Measurements from ENCODE around the gene MARCKSL1.

Gene MARCKSL1

GRCh38 chr1:32337855-32338636, 2.0 kb upstream of the MARCKSL1 start:
- no peak overlapping the region for H3K4me3 ChIP-seq (ENCODE audit: control insufficient read depth, low read depth, low read length)
- TF ChIP-seq CTCF (IDR thresholded peaks at IDR 0.05; ENCODE audit: control insufficient read depth, insufficient read depth, low read depth, low read length, missing control alignments) = no peak
- DNase-seq (ENCODE audit: low read depth) = no peak

GRCh38 chr1:32336963-32337675, 1.1 kb upstream of the MARCKSL1 start:
- no peak overlapping the region for H3K4me3 ChIP-seq (ENCODE audit: control insufficient read depth, low read depth, low read length)
- no peak for TF ChIP-seq CTCF (IDR thresholded peaks at IDR 0.05; ENCODE audit: control insufficient read depth, insufficient read depth, low read depth, low read length, missing control alignments)
- no peak for DNase-seq (ENCODE audit: low read depth)

DNA sequence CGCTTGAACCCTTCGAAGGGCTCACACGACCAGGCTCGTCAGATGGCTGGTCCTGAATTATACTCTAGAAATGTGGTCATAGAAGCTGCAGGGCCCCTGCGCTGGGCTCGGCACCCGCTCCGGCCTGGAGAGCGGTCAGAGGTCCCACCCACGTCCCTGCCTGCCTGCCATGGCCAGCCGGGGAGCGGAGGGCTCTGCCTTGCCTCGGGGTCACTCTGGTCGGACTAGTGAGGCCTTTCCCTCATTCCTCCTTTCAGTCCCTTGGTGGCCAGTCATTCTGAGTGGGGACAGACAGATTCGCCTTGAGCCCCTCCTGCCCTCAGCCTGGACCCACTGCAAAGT, 529 bp upstream of the MARCKSL1 start:
- H3K4me3 ChIP-seq (ENCODE audit: control insufficient read depth, low read depth, low read length) = no peak overlapping the region
- DNase-seq (ENCODE audit: low read depth) = no peak
- TF ChIP-seq CTCF (IDR thresholded peaks at IDR 0.05; ENCODE audit: control insufficient read depth, insufficient read depth, low read depth, low read length, missing control alignments) = no peak

DNA sequence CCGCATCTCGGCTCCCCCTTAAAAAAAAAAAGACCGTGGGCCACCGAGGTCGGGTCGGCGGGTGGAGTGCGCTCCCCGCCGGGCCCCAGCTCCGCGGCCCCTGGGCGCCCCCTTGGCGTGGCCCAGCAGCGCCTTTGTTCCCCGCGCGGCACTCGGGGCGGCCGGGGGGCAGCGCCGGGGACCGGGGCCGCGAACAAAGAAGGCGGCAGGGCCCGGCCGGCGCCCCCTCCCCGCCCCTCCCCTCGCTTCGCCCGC, 571 bp downstream of the MARCKSL1 start:
- no peak for DNase-seq (ENCODE audit: low read depth)
- TF ChIP-seq CTCF (IDR thresholded peaks at IDR 0.05; ENCODE audit: control insufficient read depth, insufficient read depth, low read depth, low read length, missing control alignments) = no peak
- peak overlapping the region; percentile 59 for H3K4me3 ChIP-seq (ENCODE audit: control insufficient read depth, low read depth, low read length)

DNA sequence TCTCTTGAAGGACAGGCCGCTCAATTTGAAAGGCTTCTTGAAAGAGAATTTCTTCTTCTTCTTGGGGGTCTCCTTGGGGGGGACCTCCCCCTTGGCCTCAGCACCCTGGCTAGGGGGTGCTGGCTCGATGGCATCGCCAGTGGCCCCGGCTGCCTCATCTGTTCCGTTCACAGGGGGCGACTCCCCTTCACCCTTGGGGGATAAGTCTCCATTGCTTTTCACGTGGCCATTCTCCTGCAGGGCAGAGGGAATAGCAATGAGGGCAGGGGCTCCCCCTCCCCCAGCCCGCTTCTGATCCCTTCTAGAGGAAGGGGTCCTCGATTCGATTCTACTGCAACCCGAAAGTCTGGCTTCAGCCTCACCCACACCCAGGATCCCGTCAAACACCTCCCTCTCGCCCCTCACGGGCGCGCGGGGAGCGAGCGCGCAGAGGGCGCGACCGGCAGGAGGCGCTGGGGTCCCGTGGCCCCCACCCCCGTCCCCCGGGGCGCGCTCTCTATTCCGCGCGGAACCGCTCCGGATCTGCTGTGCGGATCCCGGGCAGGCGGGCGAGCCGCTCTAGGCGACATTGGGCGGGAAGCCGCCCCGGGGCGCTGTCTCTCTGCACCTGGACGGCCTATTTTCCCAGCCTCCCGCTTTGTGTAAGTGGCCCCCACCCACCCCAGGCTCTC, 1.0 kb downstream of the MARCKSL1 start:
- DNase-seq (ENCODE audit: low read depth) = no peak
- TF ChIP-seq CTCF (IDR thresholded peaks at IDR 0.05; ENCODE audit: control insufficient read depth, insufficient read depth, low read depth, low read length, missing control alignments) = peak; percentile 54
- peak overlapping the region; percentile 59 for H3K4me3 ChIP-seq (ENCODE audit: control insufficient read depth, low read depth, low read length)

DNA sequence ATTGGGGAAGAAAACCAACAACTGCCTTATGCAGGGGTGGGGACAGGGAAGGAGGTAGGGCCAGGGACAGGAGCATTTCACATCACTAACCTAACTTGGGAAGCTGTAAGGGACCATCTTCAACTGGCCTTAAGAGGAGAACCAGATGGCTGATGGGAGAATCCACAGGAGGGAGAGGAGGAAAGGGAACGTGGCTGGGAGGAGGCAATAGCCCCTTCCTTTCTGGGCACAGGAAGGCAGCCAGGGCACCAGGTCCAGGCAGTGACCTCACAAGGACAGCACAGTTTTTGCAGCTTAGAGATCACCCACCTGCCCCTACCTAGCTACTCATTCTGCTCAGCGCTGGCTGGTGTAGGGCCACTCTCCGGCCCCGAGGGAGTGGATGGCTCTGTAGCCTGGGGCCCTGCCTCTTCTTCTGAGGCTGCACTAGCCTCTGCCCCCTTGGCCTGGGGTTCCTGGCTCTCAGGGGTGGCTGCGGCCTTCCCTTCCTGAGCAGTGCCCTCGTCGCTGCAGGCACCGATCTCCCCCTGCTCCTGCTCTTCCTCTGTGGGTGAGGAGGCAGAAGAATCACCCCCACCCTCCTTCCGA, 1.7 kb downstream of the MARCKSL1 start:
- H3K4me3 ChIP-seq (ENCODE audit: control insufficient read depth, low read depth, low read length) = peak overlapping the region; percentile 59
- TF ChIP-seq CTCF (IDR thresholded peaks at IDR 0.05; ENCODE audit: control insufficient read depth, insufficient read depth, low read depth, low read length, missing control alignments) = no peak
- DNase-seq (ENCODE audit: low read depth) = no peak

All from AG09309 (cell line).